Uterus (tissue), 4 donors: ENCODE results near the gene PARP15. TPM values are rescaled to one million over a fixed set of nuclear protein-coding genes. Genes with fewer than 3 reads are reported as not detected.

Source experiments
- DNase-seq, 2 donors: peaks; one replicate each; pipeline ENCODE4 v3.0.0-alpha.2; 2019 to 2020
- H3K27ac ChIP-seq, 2 donors: fragments of 200-600 bp; sonication (generic); 1 replicate in 1 of 2; 2 replicates in 1 of 2; pipeline ENCODE4 v1.5.1; 2016 to 2018
- H3K27me3 ChIP-seq, 2 donors: fragments of 200-600 bp; sonication (generic); one replicate each; pipeline ENCODE4 v1.5.1; 2018 to 2019; ENCODE audit warnings: control low read depth in 1 of 2
- H3K36me3 ChIP-seq, 2 donors: fragments of 200-600 bp; sonication (generic); one replicate each; pipeline ENCODE4 v1.5.1; 2019; ENCODE audit warnings: control low read depth in 1 of 2
- H3K4me1 ChIP-seq, 2 donors: fragments of 200-600 bp; sonication (generic); one replicate each; pipeline ENCODE4 v1.5.1; 2018 to 2019; ENCODE audit warnings: control low read depth in 1 of 2
- H3K4me3 ChIP-seq, 2 donors: fragments of 200-600 bp; sonication (generic); 1 replicate in 1 of 2; 2 replicates in 1 of 2; pipeline ENCODE4 v1.5.1; 2018 to 2019; ENCODE audit warnings: mild to moderate bottlenecking in 1 of 2
- H3K9me3 ChIP-seq, 2 donors: fragments of 200-600 bp; sonication (generic); one replicate each; pipeline ENCODE4 v1.5.1; 2019; ENCODE audit warnings: control low read depth in 1 of 2
- CTCF ChIP-seq, 4 experiments: fragments of 200-600 bp in 2 of 4; fragments of 450-650 bp in 2 of 4; sonication (generic) in 2 of 4; IDR thresholded peaks; one replicate each; pipeline ENCODE4 v1.5.1; 2016 to 2019; ENCODE audit warnings: antibody characterized with exemption in 4 of 4, mild to moderate bottlenecking in 2 of 4, moderate library complexity in 1 of 4
- POLR2A ChIP-seq, 2 donors: fragments of 450-650 bp; IDR thresholded peaks; one replicate each; pipeline ENCODE4 v1.6.1; 2016; ENCODE audit warnings: antibody characterized with exemption in 2 of 2, mild to moderate bottlenecking in 1 of 2, moderate library complexity in 1 of 2
- intact Hi-C: fragments of 100-400 bp; cut with DNase I; formaldehyde crosslinking; loops from one replicate; pipeline ENCODE4 v1.15.1; 2023; ENCODE audit warnings: low total_unique reads
- total RNA-seq, 4 donors: library from RNA; depleted of rRNA in 3 of 4; stranded (reverse); fragments of >200 nt in 3 of 4; gene quantifications; one replicate each; pipeline versions ENCODE4 v1.1.0 to v1.2.4, GENCODE V29; 2014 to 2023
- donor health status: DM: yes; HTN: yes; CAD: no.

Gene PARP15
- total RNA-seq, 4 donors from 2014 or later: under 0.01 to 3.1 (median 1.6) TPM

GRCh38 chr3:122536632-122537001, 40.8 kb upstream of the PARP15 start:
- H3K9me3 ChIP-seq: no peaks in the 10 kb centered on the region
- intact Hi-C loops: no loop called here
- no peaks in the 10 kb centered on the region for H3K27me3 ChIP-seq
- TF ChIP-seq POLR2A (IDR thresholded peaks at IDR 0.05): no peak
- TF ChIP-seq CTCF (IDR thresholded peaks at IDR 0.05): no peak
- no peak for DNase-seq
- no peak overlapping the region for H3K27ac ChIP-seq
- no peak overlapping the region for H3K4me3 ChIP-seq
- H3K4me1 ChIP-seq: no peaks in the 10 kb centered on the region
- no peaks in the 10 kb centered on the region for H3K36me3 ChIP-seq

GRCh38 chr3:122538956-122539490, 38.4 kb upstream of the PARP15 start:
- TF ChIP-seq CTCF (IDR thresholded peaks at IDR 0.05) (no peak), POLR2A (IDR thresholded peaks at IDR 0.05) (no peak)
- Histone ChIP-seq H3K36me3 (no peaks in the 10 kb centered on the region), H3K27me3 (no peaks in the 10 kb centered on the region), H3K4me3 (no peak overlapping the region), H3K27ac (no peak overlapping the region), H3K9me3 (no peaks in the 10 kb centered on the region), H3K4me1 (no peaks in the 10 kb centered on the region)
- intact Hi-C loops: no loop called here
- no peak for DNase-seq

- Histone ChIP-seq H3K27ac (no peak overlapping the region), H3K4me3 (no peak overlapping the region), H3K4me1 (no peaks in the 10 kb centered on the region), H3K36me3 (no peaks in the 10 kb centered on the region), H3K27me3 (no peaks in the 10 kb centered on the region), H3K9me3 (no peaks in the 10 kb centered on the region)
- DNase-seq: no peak
- no peak for TF ChIP-seq POLR2A (IDR thresholded peaks at IDR 0.05)
- TF ChIP-seq CTCF (IDR thresholded peaks at IDR 0.05): no peak
- intact Hi-C loops: no loop called here
Observed at GRCh38 chr3:122546151-122546550, 31.3 kb upstream of the PARP15 start.

GRCh38 chr3:122548076-122548475, 29.4 kb upstream of the PARP15 start:
- Histone ChIP-seq H3K27me3 (no peaks in the 10 kb centered on the region), H3K4me1 (no peaks in the 10 kb centered on the region), H3K27ac (no peak overlapping the region), H3K36me3 (no peaks in the 10 kb centered on the region), H3K4me3 (no peak overlapping the region), H3K9me3 (no peaks in the 10 kb centered on the region)
- TF ChIP-seq POLR2A (IDR thresholded peaks at IDR 0.05) (no peak), CTCF (IDR thresholded peaks at IDR 0.05) (no peak)
- DNase-seq: no peak
- intact Hi-C loops: no loop called here

GRCh38 chr3:122548619-122549018, 28.8 kb upstream of the PARP15 start:
- intact Hi-C loops: no loop called here
- DNase-seq: no peak
- Histone ChIP-seq H3K27me3 (no peaks in the 10 kb centered on the region), H3K36me3 (no peaks in the 10 kb centered on the region), H3K9me3 (no peaks in the 10 kb centered on the region), H3K4me1 (no peaks in the 10 kb centered on the region), H3K27ac (no peak overlapping the region), H3K4me3 (no peak overlapping the region)
- TF ChIP-seq POLR2A (IDR thresholded peaks at IDR 0.05) (no peak), CTCF (IDR thresholded peaks at IDR 0.05) (no peak)
